Neural cell (in vitro differentiated cells): ENCODE data around the gene AFTPH. TPM values are rescaled to one million over a fixed set of nuclear protein-coding genes. Genes with fewer than 3 reads are reported as not detected.

ENCODE experiments used
- H2AFZ ChIP-seq: fragments of 200-600, 300-800 bp; sonication (generic), shearing (Covaris generic); 2 replicates; pipeline ENCODE4 v1.6.0; 2014; ENCODE audit warnings: low read depth, mild to moderate bottlenecking, antibody characterized with exemption, low read length, moderate library complexity
- H3F3A ChIP-seq: fragments of 200-600 bp; shearing (Covaris generic); 2 replicates; pipeline ENCODE4 v1.6.1; 2016; ENCODE audit warnings: mild to moderate bottlenecking, moderate library complexity, mixed read lengths, antibody characterized with exemption, low read length; ENCODE audit not compliant: insufficient read depth, poor library complexity, severe bottlenecking
- H3K27ac ChIP-seq: fragments of 200-600, 300-800 bp; sonication (generic), shearing (Covaris generic); 2 replicates; pipeline ENCODE4 v1.5.1; 2014; ENCODE audit warnings: mild to moderate bottlenecking, low read length, moderate library complexity
- H3K27me3 ChIP-seq: fragments of 300-800, 200-600 bp; sonication (generic), shearing (Covaris generic); 2 replicates; pipeline ENCODE4 v1.6.0; 2014; ENCODE audit warnings: mild to moderate bottlenecking, low read depth, low read length, moderate library complexity; ENCODE audit not compliant: insufficient read depth
- H3K36me3 ChIP-seq: fragments of 300-800, 200-600 bp; sonication (generic), shearing (Covaris generic); 2 replicates; pipeline ENCODE4 v1.5.1; 2014; ENCODE audit warnings: mild to moderate bottlenecking, antibody characterized with exemption, low read length, moderate library complexity; ENCODE audit not compliant: insufficient read depth
- H3K4me2 ChIP-seq: fragments of 300-800, 200-600 bp; sonication (generic), shearing (Covaris generic); 2 replicates; pipeline ENCODE4 v1.6.0; 2014; ENCODE audit warnings: mild to moderate bottlenecking, low read length
- H3K4me3 ChIP-seq: fragments of 300-800, 200-600 bp; sonication (generic), shearing (Covaris generic); 2 replicates; pipeline ENCODE4 v1.5.1; 2014; ENCODE audit warnings: mild to moderate bottlenecking, low read length, moderate library complexity
- H3K79me2 ChIP-seq: fragments of 200-600 bp; shearing (Covaris generic); replicated peaks from 2 replicates; pipeline ENCODE4 v1.6.0; 2014; ENCODE audit warnings: mild to moderate bottlenecking, low read length, moderate library complexity; ENCODE audit not compliant: insufficient read depth
- H3K9ac ChIP-seq: fragments of 300-800, 200-600 bp; sonication (generic), shearing (Covaris generic); 2 replicates; pipeline ENCODE4 v1.6.1; 2016; ENCODE audit warnings: mild to moderate bottlenecking, low read length, mixed read lengths
- H3K9me2 ChIP-seq: fragments of 200-600 bp; shearing (Covaris generic); 2 replicates; pipeline ENCODE4 v1.6.1; 2016; ENCODE audit warnings: mild to moderate bottlenecking, low read length, mixed read lengths; ENCODE audit not compliant: insufficient read depth
- H3K9me3 ChIP-seq: fragments of 200-600, 300-800 bp; sonication (generic), shearing (Covaris generic); 2 replicates; pipeline ENCODE4 v1.6.1; 2016; ENCODE audit warnings: mild to moderate bottlenecking, mixed run types, low read length, moderate library complexity, mixed read lengths
- H4K20me1 ChIP-seq: fragments of 200-600 bp; shearing (Covaris generic); 2 replicates; pipeline ENCODE4 v1.6.1; 2016; ENCODE audit warnings: mild to moderate bottlenecking, mixed run types; ENCODE audit not compliant: insufficient read depth
- CTCF ChIP-seq: fragments of 450-650 bp; IDR thresholded peaks from 2 replicates; pipeline ENCODE4 v1.5.1; 2014; ENCODE audit warnings: antibody characterized with exemption, mild to moderate bottlenecking, moderate library complexity; ENCODE audit not compliant: poor library complexity, severe bottlenecking
- EP300 ChIP-seq: fragments of 450-650 bp; conservative IDR thresholded peaks from 2 replicates; pipeline ENCODE4 v1.6.1; 2014; ENCODE audit warnings: antibody characterized with exemption, mild to moderate bottlenecking, moderate library complexity; ENCODE audit not compliant: poor library complexity, severe bottlenecking
- EZH2 ChIP-seq: fragments of 200-600, 300-800 bp; shearing (Covaris generic), sonication (generic); IDR thresholded peaks from 2 replicates; pipeline ENCODE4 v1.6.1; 2014; ENCODE audit warnings: antibody characterized with exemption, low read length, borderline replicate concordance, mild to moderate bottlenecking; ENCODE audit not compliant: insufficient read depth, poor library complexity, severe bottlenecking
- MXI1 ChIP-seq: fragments of 450-650 bp; conservative IDR thresholded peaks from 2 replicates; pipeline ENCODE4 v1.6.1; 2014; ENCODE audit warnings: antibody characterized with exemption, mild to moderate bottlenecking; ENCODE audit not compliant: poor library complexity, severe bottlenecking
- POLR2AphosphoS5 ChIP-seq: IDR thresholded peaks from 2 replicates; pipeline ENCODE4 v1.6.1; 2012
- RAD21 ChIP-seq: fragments of 450-650 bp; conservative IDR thresholded peaks from 2 replicates; pipeline ENCODE4 v1.6.1; 2014; ENCODE audit warnings: antibody characterized with exemption, mild to moderate bottlenecking, moderate library complexity
- REST ChIP-seq: IDR thresholded peaks from 2 replicates; pipeline ENCODE4 v1.6.1; 2012; ENCODE audit warnings: borderline replicate concordance
- SMC3 ChIP-seq: fragments of 450-650 bp; conservative IDR thresholded peaks from 2 replicates; pipeline ENCODE4 v1.6.1; 2014; ENCODE audit warnings: antibody characterized with exemption, mild to moderate bottlenecking, moderate library complexity; ENCODE audit not compliant: poor library complexity
- TAF1 ChIP-seq: IDR thresholded peaks from 2 replicates; pipeline ENCODE4 v1.6.1; 2012; ENCODE audit warnings: low read depth
- polyA plus RNA-seq: library from polyadenylated mRNA; depleted of rRNA; stranded (reverse); fragments of >200 nt; gene quantifications from 2 replicates; pipeline ENCODE4 v1.2.3, GENCODE V29; 2014

The AFTPH gene
- polyA plus RNA-seq, 1 donor from 2014 or later: 63.0 TPM

GRCh38 chr2:64542071-64543007, 18.2 kb downstream of the AFTPH start:
- Histone ChIP-seq H3K27ac (no peak overlapping the region), H3K4me2 (no peak overlapping the region), H3K9me3 (no peaks in the 10 kb centered on the region), H3K36me3 (no peaks in the 10 kb centered on the region), H3K27me3 (no peaks in the 10 kb centered on the region), H3K4me3 (no peak overlapping the region), H2AFZ (no peak overlapping the region), H3K79me2 (peaks cover 15% of the 10 kb centered on the region), H4K20me1 (no peaks in the 10 kb centered on the region), H3K9ac (no peak overlapping the region), H3K9me2 (no peaks in the 10 kb centered on the region), H3F3A (no peaks in the 10 kb centered on the region)
- TF ChIP-seq REST (no peak), TAF1 (no peak), EP300 (no peak), MXI1 (no peak), EZH2 (no peak), POLR2AphosphoS5 (no peak), CTCF (no peak), RAD21 (no peak), SMC3 (no peak)

- H3K4me3 ChIP-seq: no peak overlapping the region
- TF ChIP-seq EZH2 (no peak), SMC3 (no peak), RAD21 (no peak), MXI1 (no peak), TAF1 (no peak), REST (no peak), CTCF (no peak), EP300 (no peak), POLR2AphosphoS5 (no peak)
- H3K79me2 ChIP-seq: peaks cover 15% of the 10 kb centered on the region
- H2AFZ ChIP-seq: no peak overlapping the region
- no peaks in the 10 kb centered on the region for H4K20me1 ChIP-seq
- H3K9ac ChIP-seq: no peak overlapping the region
- no peak overlapping the region for H3K27ac ChIP-seq
- H3F3A ChIP-seq: no peaks in the 10 kb centered on the region
- no peaks in the 10 kb centered on the region for H3K27me3 ChIP-seq
- H3K36me3 ChIP-seq: no peaks in the 10 kb centered on the region
- no peak overlapping the region for H3K4me2 ChIP-seq
- no peaks in the 10 kb centered on the region for H3K9me3 ChIP-seq
- no peaks in the 10 kb centered on the region for H3K9me2 ChIP-seq
These were observed 19.0 kb downstream of the AFTPH start for GRCh38 chr2:64543008-64543697.
